ENCODE measurements around the gene TTC24.
"Not testable (repeated sequence)": the region's sequence is repeated elsewhere in the genome, so short reads cannot be mapped to it uniquely, and the experiment has no call there.

The TTC24 gene

GRCh38 chr1:156608981-156609380, 29.5 kb downstream of the TTC24 start:
- TF ChIP-seq CTCF (IDR thresholded peaks at IDR 0.05; ENCODE audit: low read depth, low read length) = peak; percentile 63; the same call in 1 of the 2 replicates

GRCh38 chr1:156610072-156610471, 30.5 kb downstream of the TTC24 start:
- H3K4me3 ChIP-seq (ENCODE audit: low read depth, low read length) = not testable (repeated sequence)

More at GRCh38 chr1:156608981-156609380, 29.5 kb downstream of the TTC24 start:
- H3K4me3 ChIP-seq (ENCODE audit: low read depth, low read length) = no peak overlapping the region

GRCh38 chr1:156612666-156613065, 33.1 kb downstream of the TTC24 start:
- no peak overlapping the region for H3K4me3 ChIP-seq (ENCODE audit: low read depth, low read length)
- no peak for TF ChIP-seq CTCF (IDR thresholded peaks at IDR 0.05; ENCODE audit: low read depth, low read length)

- no peak for TF ChIP-seq CTCF (IDR thresholded peaks at IDR 0.05; ENCODE audit: low read depth, low read length)
- no peak overlapping the region for H3K4me3 ChIP-seq (ENCODE audit: low read depth, low read length)
Observed at GRCh38 chr1:156615946-156616345, 36.4 kb downstream of the TTC24 start.

GRCh38 chr1:156616463-156616862, 36.9 kb downstream of the TTC24 start:
- no peak for TF ChIP-seq CTCF (IDR thresholded peaks at IDR 0.05; ENCODE audit: low read depth, low read length)
- H3K4me3 ChIP-seq (ENCODE audit: low read depth, low read length) = no peak overlapping the region

GRCh38 chr1:156618853-156619581, 39.5 kb downstream of the TTC24 start, which contains the start of gene HAPLN2:
Gene HAPLN2 (plus strand): TSS chr1:156619415. CDS start chr1:156623491, 4,076 bp downstream.
- peak; percentile 31 for TF ChIP-seq CTCF (IDR thresholded peaks at IDR 0.05; ENCODE audit: low read depth, low read length)
- H3K4me3 ChIP-seq (ENCODE audit: low read depth, low read length) = no peak within 1 kb of the TSS

GRCh38 chr1:156619582-156619955, 40.0 kb downstream of the TTC24 start:
- H3K4me3 ChIP-seq (ENCODE audit: low read depth, low read length) = no peak overlapping the region
- no peak for TF ChIP-seq CTCF (IDR thresholded peaks at IDR 0.05; ENCODE audit: low read depth, low read length)

All from WI38 (cell line).